GM19193 (cell line): ENCODE measurements around the gene EHMT1.

Experiments used
- POLR2A ChIP-seq: IDR thresholded peaks from 4 replicates; pipeline ENCODE4 v1.6.1; 2011; ENCODE audit not compliant: insufficient read depth, insufficient read length; ENCODE audit errors: extremely low read depth

Gene EHMT1

DNA sequence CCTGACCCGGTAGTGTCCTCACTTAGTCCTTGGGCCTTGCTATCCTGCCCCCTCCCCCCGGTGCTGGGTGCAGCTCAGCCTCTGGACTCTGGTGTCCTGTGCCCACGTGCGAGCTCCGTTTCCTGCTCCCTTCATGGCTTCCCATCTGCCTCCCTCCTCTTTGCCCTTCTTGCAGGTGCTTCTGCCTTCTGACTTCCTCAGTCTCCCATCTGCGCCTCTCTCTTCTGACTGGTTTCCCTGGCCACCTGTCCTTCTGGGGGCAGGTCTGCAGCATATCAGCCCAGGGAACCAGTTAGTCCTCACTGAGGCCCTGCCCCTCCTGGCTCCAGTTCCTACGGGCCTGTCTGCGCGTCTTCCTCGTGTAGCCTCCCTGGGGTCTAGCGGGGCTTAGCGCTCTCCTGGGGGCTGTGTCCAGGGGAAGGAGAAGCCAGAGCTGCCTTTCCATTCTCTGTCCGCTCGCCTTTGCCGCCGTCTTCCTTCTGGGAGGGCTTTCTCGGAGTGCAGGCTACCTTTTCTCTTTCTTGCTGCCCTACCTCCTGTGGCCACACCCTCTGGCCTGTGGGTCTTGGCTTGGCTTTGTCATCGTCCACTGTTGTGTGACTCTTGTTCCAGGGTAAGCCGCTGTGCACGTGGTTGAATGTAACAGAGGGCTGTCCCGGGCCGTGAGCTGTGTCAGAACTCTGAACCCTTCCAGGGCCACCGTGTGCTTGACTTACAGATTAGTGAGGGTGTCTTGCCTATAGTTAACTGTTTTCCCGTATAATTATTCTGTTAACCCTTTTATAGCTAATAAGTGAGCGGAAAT, 51.8 kb downstream of the EHMT1 start:
- no peak for TF ChIP-seq POLR2A

DNA sequence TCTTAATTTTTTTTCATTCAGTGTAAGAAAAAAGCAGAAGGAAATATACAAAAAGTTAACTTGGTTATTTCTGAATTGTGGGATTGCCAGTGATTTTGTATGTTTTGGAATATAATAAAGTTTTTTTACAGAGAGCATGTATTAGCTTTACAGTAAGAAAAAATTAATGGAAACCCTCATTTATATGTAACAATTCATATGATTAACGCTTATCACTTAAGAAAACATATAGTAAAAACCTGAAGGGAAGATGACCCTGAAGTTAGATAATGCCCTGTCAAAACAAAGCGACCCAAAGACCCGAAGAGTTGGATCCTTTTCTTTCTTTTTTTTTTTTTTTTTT, 52.4 kb downstream of the EHMT1 start:
- no peak for TF ChIP-seq POLR2A

DNA sequence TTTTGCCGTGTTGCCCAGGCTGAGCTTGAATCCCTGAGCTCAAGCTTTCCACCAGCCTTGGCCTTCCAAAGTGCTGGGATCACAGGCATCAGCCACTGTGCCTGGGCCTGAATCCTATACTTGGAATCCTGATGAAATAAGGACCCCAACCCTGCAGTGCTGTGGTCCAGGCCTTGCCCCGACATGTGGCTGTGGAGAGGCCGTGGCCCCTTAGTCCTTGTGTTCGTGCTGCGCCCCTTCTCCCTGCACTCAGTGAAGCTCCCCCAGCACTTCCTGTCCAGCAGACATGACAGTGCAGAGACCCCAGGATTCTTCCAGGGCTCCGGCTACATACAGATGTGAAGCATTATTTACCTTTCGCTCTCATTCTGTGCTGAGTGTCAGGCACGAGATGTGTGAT, 52.9 kb downstream of the EHMT1 start:
- no peak for TF ChIP-seq POLR2A

DNA sequence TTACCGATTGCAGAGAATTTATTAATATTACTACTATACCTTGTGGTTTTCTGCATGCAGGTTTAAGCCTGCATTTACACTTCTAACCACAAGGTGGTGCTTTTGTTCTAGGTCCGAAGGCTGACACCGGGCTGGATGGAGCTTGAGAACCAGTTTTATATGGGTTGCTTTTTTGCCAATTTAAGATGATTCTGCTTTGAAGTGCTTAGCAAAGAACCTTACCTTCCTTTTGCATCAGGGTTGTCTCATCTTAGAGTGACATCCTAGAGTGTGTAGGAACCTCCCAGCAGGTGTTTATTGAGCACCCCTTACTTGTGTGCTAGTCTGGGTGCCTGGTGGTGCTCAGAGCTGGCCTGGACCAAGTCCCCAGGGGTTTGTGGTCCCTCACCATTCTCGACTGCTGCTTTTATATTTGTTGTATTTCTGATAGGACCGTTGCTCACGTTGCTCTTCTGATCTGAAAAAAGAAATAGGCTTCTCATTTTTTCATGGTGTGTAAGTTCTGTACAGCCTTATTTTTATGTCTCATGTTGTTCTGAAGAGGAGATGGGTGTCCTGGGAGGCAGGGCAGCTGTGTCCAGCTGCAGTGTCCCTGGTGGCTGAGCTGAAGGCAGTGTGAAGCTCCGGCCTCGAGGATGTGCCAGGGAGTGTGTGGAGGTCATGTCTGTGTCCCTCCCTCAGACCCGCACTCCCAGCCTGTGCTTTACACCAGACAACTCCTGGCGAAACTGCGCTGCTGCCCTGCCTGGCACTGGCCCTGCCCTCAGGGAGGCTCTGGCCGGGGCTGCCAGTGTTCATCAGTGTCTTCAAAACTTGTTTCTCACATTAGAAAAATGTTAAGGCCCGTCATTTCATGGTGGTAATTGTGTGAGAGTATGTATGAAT, 54.3 kb downstream of the EHMT1 start:
- no peak for TF ChIP-seq POLR2A

GRCh38 chr9:137673886-137674285, 55.1 kb downstream of the EHMT1 start:
- TF ChIP-seq POLR2A, result no peak

DNA sequence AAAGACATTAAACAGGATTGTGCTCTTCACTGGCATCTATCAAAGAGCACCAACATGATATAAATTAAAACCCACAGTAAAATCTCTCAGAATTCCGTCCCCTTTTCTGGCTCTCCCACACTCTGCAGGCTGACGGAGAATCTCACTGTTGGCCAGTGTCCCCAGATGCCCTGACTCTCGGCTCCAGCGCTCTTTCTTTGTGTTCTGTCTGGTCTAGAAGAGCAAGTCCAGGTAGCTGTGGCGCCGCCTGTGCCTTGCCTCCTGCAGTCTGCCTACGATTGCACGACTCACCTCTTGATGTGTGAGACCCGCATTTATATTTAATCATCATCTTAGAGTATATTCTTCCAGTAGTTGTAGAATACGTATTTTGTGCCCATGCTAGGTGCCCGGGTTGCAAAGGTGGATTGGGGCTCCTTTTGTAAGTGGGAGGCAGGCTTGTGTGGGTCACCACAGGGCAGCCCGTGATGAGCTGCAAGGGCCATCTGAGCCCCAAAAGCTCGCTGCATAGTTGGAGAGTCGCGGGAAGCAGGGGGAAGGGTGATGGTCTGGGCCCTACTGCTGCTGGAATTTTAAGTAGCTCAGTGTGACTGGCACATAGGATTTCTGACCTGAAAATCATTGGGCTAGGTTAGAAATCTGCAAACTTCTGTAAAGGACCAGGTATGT, 55.6 kb downstream of the EHMT1 start:
- TF ChIP-seq POLR2A, result no peak

DNA sequence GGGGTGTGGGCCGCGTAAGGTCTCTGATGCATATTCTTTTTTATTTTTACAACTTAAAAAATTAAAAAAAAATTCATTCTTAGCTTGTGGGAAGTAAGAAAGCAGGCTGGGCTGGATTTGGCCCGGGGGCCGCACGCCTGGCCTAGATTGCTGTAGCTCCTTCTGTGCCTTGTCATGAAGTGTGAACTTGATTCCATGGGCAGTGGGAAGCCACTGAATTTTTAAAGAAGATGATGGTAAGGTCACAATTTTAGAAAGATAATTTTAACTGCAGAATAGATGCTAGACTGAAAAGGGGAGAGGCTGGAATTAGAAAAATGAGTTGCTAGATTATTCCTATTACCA, 56.1 kb downstream of the EHMT1 start:
- TF ChIP-seq POLR2A, result no peak

- no peak for TF ChIP-seq POLR2A
These were observed 58.2 kb downstream of the EHMT1 start for GRCh38 chr9:137676998-137677397.

DNA sequence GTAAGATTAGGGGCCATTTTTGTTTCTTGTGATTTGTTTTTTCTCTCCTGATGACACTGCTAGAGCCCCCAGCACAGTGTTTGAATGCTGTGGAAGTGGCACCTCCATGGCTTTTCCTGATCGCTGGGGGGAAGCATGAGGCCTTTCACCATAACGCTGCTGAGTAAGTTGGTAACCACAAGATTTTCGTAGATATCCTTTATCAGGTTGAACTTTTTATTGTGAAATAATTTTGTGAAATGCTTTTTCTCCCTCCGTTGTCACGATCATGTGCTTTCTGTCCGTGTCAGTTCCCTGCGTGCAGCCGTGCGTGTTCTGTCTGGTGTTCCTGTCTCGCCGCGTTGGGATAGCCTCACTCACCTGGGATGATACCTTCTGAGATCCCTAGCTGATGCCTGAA, 59.4 kb downstream of the EHMT1 start:
- TF ChIP-seq POLR2A, result no peak

- TF ChIP-seq POLR2A, result no peak
These were observed 60.4 kb downstream of the EHMT1 start for GRCh38 chr9:137679249-137679648.

DNA sequence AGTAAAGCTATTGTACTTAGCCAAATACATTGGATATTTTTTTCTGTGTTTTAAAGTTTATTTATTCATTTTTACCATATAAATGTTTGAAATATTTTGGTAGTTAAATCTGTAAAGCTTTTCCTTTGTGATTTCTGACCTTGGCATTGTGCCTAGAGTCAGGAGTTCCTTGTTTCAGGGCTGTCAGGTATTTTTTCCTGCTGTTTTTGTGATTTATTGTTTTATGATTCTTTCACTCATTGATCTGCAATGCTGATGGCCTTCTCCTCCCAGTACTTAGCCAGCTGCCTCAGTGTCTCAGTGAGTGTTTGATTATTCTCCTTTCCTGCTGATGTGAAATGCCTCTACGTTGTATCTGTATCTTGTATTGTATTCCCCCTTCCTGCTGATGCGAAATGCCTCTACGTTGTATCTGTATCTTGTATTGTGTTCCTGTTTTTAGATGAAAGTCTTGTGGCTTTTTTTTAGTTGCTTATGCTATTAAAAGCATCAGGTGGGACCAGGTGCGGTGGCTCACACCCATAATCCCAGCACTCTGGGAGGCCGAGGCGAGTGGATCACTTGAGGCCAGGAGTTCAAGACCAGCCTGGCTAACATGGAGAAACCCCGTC, 61.0 kb downstream of the EHMT1 start:
- TF ChIP-seq POLR2A, result no peak

DNA sequence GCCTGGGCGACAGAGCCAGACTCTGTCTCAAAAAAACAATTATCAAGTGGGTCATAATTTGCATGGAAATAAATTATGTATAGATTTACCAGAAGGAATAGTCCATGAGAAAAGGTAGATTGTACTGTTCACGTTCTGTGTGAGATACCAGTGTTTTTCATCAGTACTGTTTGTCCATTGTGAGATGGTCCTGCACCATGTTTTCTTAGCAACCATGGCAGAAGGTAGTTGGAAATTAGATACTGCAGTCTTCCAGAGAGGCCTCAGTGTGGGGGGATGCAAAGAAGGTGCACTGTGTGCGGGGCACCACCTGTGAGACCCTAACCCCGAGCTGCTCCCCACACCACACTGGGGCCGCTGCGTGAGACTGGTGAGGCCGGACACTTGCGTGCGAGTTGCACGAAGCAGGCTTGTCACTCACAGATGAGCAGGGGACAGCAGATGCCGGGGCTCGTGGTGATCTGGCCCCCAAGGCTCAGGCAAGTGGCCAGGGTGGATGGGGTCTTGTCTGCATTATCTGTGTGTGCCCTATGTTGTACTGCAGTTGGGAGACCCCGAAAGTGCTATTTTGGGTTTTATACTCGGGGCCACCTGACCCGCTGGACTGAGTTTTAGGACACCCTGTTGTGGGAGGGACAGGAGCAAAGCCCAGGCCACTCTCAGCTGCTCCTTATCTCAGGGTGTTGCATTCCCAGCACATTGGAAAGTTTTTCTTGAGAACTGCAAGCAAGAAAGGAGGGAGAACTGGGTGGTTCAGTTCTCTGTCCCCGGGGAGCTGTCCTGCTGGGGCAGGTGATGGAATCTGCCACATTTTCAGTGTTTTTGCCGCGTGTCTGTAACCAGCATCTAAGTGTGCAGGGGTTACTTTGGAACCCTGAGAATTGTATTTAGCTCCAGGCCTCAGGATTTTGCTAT, 61.9 kb downstream of the EHMT1 start:
- TF ChIP-seq POLR2A, result no peak

DNA sequence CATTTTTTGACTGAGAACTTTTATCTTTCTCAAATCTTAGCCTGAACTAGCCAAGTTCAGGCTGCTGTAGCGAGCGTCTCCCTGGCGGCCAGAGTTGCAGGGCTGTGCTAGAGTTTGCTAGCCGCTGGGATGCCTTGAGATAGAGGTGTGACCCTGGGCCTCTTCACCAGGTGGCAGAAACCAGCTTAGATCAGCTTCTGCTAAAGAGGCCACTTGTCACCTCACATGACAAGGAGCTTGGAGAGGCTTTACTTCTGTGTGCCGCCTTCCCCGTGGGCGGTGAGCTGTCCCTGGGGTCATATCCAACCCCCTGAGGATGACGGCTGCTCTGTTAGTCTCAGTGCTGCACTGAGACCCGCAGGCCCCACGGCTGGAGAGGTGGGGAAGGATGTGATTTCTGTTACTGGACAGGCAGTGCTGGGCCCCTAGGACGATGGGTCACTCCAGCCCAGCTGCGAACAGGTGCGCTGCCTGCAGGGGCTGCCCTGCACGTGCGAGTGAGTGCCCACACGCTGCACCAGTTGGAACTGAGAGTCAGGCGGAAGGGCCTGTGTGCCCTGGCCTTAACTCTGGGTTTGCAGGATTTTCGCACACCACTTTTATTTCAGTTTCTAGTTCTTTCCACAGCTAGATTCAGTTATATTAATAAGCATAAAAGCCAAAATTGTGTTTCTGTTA, 63.8 kb downstream of the EHMT1 start:
- TF ChIP-seq POLR2A, result no peak
